K562 (cell line): Measurements from ENCODE around the gene FUZ. TPM values are rescaled to one million over a fixed set of nuclear protein-coding genes. Genes with fewer than 3 reads are reported as not detected.

Source experiments
- ATF1 ChIP-seq, 2 experiments: fragments of 450-650 bp in 1 of 2; IDR thresholded peaks; 2 replicates each; pipeline ENCODE4 v1.6.1; 2016; ENCODE audit warnings: missing compliant biosample characterization in 1 of 2, missing genetic modification characterization in 1 of 2
- KDM2B ChIP-seq: fragments of 250-450 bp; sonication (Bioruptor Pico); IDR thresholded peaks from 2 replicates; pipeline ENCODE4 v1.8.0; 2021; ENCODE audit warnings: mild to moderate bottlenecking, moderate library complexity
- MEIS2 ChIP-seq: fragments of 450-650 bp; IDR thresholded peaks from 2 replicates; pipeline ENCODE4 v1.6.1; 2014; ENCODE audit warnings: mild to moderate bottlenecking; ENCODE audit not compliant: partially characterized antibody
- NCOA4 ChIP-seq: fragments of 450-650 bp; IDR thresholded peaks from 2 replicates; pipeline ENCODE4 v1.6.1; 2018; ENCODE audit warnings: mild to moderate bottlenecking; ENCODE audit not compliant: partially characterized antibody
- NFE2 ChIP-seq: IDR thresholded peaks from 2 replicates; pipeline ENCODE4 v1.6.1; 2014; ENCODE audit warnings: antibody characterized with exemption, low read depth
- POLR2AphosphoS5 ChIP-seq: IDR thresholded peaks from 2 replicates; pipeline ENCODE4 v1.6.1; 2011; ENCODE audit warnings: mild to moderate bottlenecking, low read depth, low read length, moderate library complexity; ENCODE audit not compliant: control insufficient read depth, insufficient read depth
- PTRF ChIP-seq: fragments of 450-650 bp; IDR thresholded peaks from 2 replicates; pipeline ENCODE4 v1.6.1; 2016; ENCODE audit warnings: mild to moderate bottlenecking, missing genetic modification characterization, missing compliant biosample characterization
- RBBP5 ChIP-seq: fragments of 200-600 bp; sonication (generic); IDR thresholded peaks from 2 replicates; pipeline ENCODE4 v1.6.1; 2012; ENCODE audit warnings: borderline replicate concordance, mild to moderate bottlenecking, low read length, control low read depth, inconsistent platforms; ENCODE audit not compliant: insufficient read depth, poor library complexity, severe bottlenecking
- ZBTB7A ChIP-seq: IDR thresholded peaks from 2 replicates; pipeline ENCODE4 v1.6.1; 2011; ENCODE audit warnings: low read depth, mild to moderate bottlenecking, low read length, moderate library complexity, borderline replicate concordance; ENCODE audit not compliant: control insufficient read depth
- ZKSCAN8 ChIP-seq: fragments of 200-800 bp; sonication (Bioruptor generic); IDR thresholded peaks from 2 replicates; pipeline ENCODE4 v1.6.1; 2016; ENCODE audit warnings: missing genetic modification characterization, missing compliant biosample characterization
- ZNF507 ChIP-seq: conservative IDR thresholded peaks from 2 replicates; pipeline ENCODE4 v1.6.1; 2017; ENCODE audit warnings: missing genetic modification characterization, missing compliant biosample characterization
- ZNF766 ChIP-seq: fragments of 200-800 bp; sonication (Bioruptor generic); conservative IDR thresholded peaks from 2 replicates; pipeline ENCODE4 v1.6.1; 2016; ENCODE audit warnings: missing genetic modification characterization, missing compliant biosample characterization
- polyA plus RNA-seq, 8 experiments: library from polyadenylated mRNA; depleted of rRNA in 4 of 8; stranded (reverse) in 5 of 8; unstranded in 3 of 8; fragments of >200 nt; fragmentation: Nextera tagmentation in 2 of 8; fragmentation: Illumina TruSeq in 1 of 8; extraction: Ambion mirVana in 2 of 8; extraction: Trizol in 1 of 8; gene quantifications; 2 replicates each; pipeline versions ENCODE4 v1.2.1 to v1.2.3, GENCODE V29; 2011 to 2014; ENCODE audit warnings: inconsistent platforms in 1 of 8, missing spikeins in 1 of 8
- total RNA-seq, 7 experiments: library from RNA; depleted of rRNA in 6 of 7; stranded (reverse); fragments of >200 nt in 6 of 7; fragmentation: Illumina TruSeq in 2 of 7; extraction: Trizol in 2 of 7; gene quantifications; 2 replicates each; pipeline versions ENCODE4 v1.2.1 to v1.2.3, GENCODE V29; 2011 to 2021; ENCODE audit warnings: low replicate concordance in 1 of 7
- TF ChIP-seq, protein P1 (sequence below): fragments of 450-650 bp; IDR thresholded peaks from 2 replicates; pipeline ENCODE4 v1.6.1; 2017; ENCODE audit warnings: mild to moderate bottlenecking, moderate library complexity
- TF ChIP-seq, protein P2 (sequence below): sonication (generic); formaldehyde crosslinking; IDR thresholded peaks from 2 replicates; pipeline ENCODE4 v1.8.0; 2023; ENCODE audit warnings: mild to moderate bottlenecking, missing genetic modification reagents
- TF ChIP-seq, protein P3 (sequence below): fragments of 250-450 bp; sonication (Bioruptor Pico); IDR thresholded peaks from 2 replicates; pipeline ENCODE4 v1.8.0; 2022; ENCODE audit warnings: inconsistent platforms
- TF ChIP-seq, protein P4 (sequence below): fragments of 450-650 bp; IDR thresholded peaks from 2 replicates; pipeline ENCODE4 v1.6.1; 2014; ENCODE audit warnings: low read depth, mild to moderate bottlenecking, moderate library complexity, borderline replicate concordance
- TF ChIP-seq, protein P5 (sequence below): conservative IDR thresholded peaks from 2 replicates; pipeline ENCODE4 v1.6.1; 2011; ENCODE audit warnings: low read depth, mild to moderate bottlenecking, low read length; ENCODE audit not compliant: control insufficient read depth

The FUZ gene
- total and polyA plus RNA-seq, 9 of the 15 experiments (the other 6 are each of a cell fraction or from before 2014, with no cell fraction given) = 0.17 to 7.6 (median 3.6) TPM; not detected in 1

DNA sequence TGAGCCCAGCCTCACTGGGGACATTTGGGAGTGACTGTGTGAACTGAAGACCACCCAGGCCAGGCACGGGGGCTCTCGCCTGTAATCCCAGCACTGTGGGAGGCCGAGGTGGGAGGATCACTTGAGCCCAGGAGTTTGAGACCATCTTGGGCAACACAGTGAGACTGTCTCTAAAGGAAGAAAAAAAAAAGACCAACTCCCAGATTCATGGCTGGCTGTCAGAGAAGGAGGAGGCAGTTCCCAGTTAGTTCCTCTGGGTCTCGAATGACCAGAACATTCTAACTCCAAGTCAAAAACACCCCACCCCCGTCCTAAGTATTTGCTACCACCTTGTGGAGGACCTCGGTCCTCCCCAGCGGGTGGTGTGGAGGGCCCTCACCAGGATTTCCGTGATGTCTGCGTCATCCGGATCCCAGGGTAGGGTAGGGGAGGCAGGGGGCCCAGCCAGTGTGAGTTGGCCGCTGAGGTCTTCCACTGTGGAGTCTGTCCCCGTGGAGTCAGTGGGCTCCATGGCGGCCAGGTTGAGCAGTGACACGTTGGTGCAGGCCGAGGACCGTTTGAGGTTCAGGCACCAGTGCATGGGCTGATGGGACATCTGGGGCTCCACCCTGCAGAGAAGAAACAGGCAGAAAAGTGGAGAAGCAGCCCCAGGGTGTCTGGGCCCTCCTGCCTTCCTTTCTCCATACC, 51.3 kb downstream of the FUZ start (continued):
- peak; percentile 21 for TF ChIP-seq MEIS2
- TF ChIP-seq NCOA4 = no peak
- no peak for TF ChIP-seq PTRF (tag)
- no peak; the same call in 1 of the 2 replicates for TF ChIP-seq NFE2
- no peak for TF ChIP-seq RBBP5
- TF ChIP-seq, protein P1, sequence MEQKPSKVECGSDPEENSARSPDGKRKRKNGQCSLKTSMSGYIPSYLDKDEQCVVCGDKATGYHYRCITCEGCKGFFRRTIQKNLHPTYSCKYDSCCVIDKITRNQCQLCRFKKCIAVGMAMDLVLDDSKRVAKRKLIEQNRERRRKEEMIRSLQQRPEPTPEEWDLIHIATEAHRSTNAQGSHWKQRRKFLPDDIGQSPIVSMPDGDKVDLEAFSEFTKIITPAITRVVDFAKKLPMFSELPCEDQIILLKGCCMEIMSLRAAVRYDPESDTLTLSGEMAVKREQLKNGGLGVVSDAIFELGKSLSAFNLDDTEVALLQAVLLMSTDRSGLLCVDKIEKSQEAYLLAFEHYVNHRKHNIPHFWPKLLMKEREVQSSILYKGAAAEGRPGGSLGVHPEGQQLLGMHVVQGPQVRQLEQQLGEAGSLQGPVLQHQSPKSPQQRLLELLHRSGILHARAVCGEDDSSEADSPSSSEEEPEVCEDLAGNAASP = no peak
- TF ChIP-seq KDM2B (CRISPR knock-in tag) = no peak
- TF ChIP-seq, protein P2, sequence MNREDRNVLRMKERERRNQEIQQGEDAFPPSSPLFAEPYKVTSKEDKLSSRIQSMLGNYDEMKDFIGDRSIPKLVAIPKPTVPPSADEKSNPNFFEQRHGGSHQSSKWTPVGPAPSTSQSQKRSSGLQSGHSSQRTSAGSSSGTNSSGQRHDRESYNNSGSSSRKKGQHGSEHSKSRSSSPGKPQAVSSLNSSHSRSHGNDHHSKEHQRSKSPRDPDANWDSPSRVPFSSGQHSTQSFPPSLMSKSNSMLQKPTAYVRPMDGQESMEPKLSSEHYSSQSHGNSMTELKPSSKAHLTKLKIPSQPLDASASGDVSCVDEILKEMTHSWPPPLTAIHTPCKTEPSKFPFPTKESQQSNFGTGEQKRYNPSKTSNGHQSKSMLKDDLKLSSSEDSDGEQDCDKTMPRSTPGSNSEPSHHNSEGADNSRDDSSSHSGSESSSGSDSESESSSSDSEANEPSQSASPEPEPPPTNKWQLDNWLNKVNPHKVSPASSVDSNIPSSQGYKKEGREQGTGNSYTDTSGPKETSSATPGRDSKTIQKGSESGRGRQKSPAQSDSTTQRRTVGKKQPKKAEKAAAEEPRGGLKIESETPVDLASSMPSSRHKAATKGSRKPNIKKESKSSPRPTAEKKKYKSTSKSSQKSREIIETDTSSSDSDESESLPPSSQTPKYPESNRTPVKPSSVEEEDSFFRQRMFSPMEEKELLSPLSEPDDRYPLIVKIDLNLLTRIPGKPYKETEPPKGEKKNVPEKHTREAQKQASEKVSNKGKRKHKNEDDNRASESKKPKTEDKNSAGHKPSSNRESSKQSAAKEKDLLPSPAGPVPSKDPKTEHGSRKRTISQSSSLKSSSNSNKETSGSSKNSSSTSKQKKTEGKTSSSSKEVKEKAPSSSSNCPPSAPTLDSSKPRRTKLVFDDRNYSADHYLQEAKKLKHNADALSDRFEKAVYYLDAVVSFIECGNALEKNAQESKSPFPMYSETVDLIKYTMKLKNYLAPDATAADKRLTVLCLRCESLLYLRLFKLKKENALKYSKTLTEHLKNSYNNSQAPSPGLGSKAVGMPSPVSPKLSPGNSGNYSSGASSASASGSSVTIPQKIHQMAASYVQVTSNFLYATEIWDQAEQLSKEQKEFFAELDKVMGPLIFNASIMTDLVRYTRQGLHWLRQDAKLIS (CRISPR knock-in tag) = no peak
- no peak for TF ChIP-seq ZNF507 (tag)
- TF ChIP-seq, protein P3, sequence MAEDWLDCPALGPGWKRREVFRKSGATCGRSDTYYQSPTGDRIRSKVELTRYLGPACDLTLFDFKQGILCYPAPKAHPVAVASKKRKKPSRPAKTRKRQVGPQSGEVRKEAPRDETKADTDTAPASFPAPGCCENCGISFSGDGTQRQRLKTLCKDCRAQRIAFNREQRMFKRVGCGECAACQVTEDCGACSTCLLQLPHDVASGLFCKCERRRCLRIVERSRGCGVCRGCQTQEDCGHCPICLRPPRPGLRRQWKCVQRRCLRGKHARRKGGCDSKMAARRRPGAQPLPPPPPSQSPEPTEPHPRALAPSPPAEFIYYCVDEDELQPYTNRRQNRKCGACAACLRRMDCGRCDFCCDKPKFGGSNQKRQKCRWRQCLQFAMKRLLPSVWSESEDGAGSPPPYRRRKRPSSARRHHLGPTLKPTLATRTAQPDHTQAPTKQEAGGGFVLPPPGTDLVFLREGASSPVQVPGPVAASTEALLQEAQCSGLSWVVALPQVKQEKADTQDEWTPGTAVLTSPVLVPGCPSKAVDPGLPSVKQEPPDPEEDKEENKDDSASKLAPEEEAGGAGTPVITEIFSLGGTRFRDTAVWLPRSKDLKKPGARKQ = no peak
- TF ChIP-seq ZNF766 (CRISPR knock-in tag) = no peak
- 0 out of 2 replicates have a peak, but pooled peaks have one; percentile 13 for TF ChIP-seq POLR2AphosphoS5
- TF ChIP-seq ATF1 (CRISPR knock-in tag; IDR thresholded peaks at IDR 0.05) = no peak
- TF ChIP-seq ATF1 (tag; IDR thresholded peaks at IDR 0.05) = peak; percentile 83
- TF ChIP-seq ZBTB7A = peak; percentile 59; the same call in 1 of the 2 replicates
- TF ChIP-seq ZKSCAN8 (CRISPR knock-in tag) = no peak
- TF ChIP-seq, protein P4, sequence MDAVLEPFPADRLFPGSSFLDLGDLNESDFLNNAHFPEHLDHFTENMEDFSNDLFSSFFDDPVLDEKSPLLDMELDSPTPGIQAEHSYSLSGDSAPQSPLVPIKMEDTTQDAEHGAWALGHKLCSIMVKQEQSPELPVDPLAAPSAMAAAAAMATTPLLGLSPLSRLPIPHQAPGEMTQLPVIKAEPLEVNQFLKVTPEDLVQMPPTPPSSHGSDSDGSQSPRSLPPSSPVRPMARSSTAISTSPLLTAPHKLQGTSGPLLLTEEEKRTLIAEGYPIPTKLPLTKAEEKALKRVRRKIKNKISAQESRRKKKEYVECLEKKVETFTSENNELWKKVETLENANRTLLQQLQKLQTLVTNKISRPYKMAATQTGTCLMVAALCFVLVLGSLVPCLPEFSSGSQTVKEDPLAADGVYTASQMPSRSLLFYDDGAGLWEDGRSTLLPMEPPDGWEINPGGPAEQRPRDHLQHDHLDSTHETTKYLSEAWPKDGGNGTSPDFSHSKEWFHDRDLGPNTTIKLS = peak; percentile 85
- TF ChIP-seq, protein P5, sequence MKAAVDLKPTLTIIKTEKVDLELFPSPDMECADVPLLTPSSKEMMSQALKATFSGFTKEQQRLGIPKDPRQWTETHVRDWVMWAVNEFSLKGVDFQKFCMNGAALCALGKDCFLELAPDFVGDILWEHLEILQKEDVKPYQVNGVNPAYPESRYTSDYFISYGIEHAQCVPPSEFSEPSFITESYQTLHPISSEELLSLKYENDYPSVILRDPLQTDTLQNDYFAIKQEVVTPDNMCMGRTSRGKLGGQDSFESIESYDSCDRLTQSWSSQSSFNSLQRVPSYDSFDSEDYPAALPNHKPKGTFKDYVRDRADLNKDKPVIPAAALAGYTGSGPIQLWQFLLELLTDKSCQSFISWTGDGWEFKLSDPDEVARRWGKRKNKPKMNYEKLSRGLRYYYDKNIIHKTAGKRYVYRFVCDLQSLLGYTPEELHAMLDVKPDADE = no peak
